Aorta (tissue), 5 donors: ENCODE measurements around the gene C1QTNF5. TPM values are rescaled to one million over a fixed set of nuclear protein-coding genes. Genes with fewer than 3 reads are reported as not detected.

ENCODE experiments used
- ATAC-seq: fragments of 200-7000 bp; cut with Tn5 transposase; one replicate; pipeline ENCODE4 v1.9.1; 2022; ENCODE audit warnings: moderate library complexity; ENCODE audit not compliant: low FRiP score
- DNase-seq, 2 donors: peaks; one replicate each; pipeline ENCODE4 v3.0.0-alpha.2; 2020
- H3K27ac ChIP-seq, 2 donors: one replicate each; pipeline ENCODE4 v1.5.1; 2013; ENCODE audit warnings: low read length in 2 of 2, mild to moderate bottlenecking in 2 of 2, moderate library complexity in 2 of 2, control low read depth in 1 of 2, inconsistent platforms in 1 of 2, low read depth in 1 of 2
- H3K27me3 ChIP-seq, 2 donors: one replicate each; pipeline ENCODE4 v1.6.1; 2013; ENCODE audit warnings: control low read depth in 1 of 2, low read length in 1 of 2, mild to moderate bottlenecking in 1 of 2, moderate library complexity in 1 of 2; ENCODE audit not compliant: insufficient read depth in 2 of 2, control insufficient read depth in 1 of 2
- H3K36me3 ChIP-seq, 2 donors: one replicate each; pipeline ENCODE4 v1.6.1; 2013; ENCODE audit warnings: control low read depth in 1 of 2, low read length in 1 of 2, mild to moderate bottlenecking in 1 of 2; ENCODE audit not compliant: insufficient read depth in 2 of 2, control insufficient read depth in 1 of 2
- H3K4me1 ChIP-seq, 2 donors: one replicate each; pipeline ENCODE4 v1.6.1; 2013; ENCODE audit warnings: low read length in 2 of 2, control low read depth in 1 of 2, mild to moderate bottlenecking in 1 of 2, moderate library complexity in 1 of 2; ENCODE audit not compliant: insufficient read depth in 2 of 2, control insufficient read depth in 1 of 2
- H3K4me3 ChIP-seq, 2 donors: one replicate each; pipeline ENCODE4 v1.5.1; 2013; ENCODE audit warnings: low read length in 2 of 2, control low read depth in 1 of 2, mild to moderate bottlenecking in 1 of 2
- H3K9me3 ChIP-seq: one replicate; pipeline ENCODE4 v1.6.1; 2013; ENCODE audit warnings: mild to moderate bottlenecking, low read length; ENCODE audit not compliant: control insufficient read depth
- WGBS, 2 donors: extraction: QIAGEN DNeasy Blood & Tissue Kit; methylation state at CpG; one replicate each; pipeline ENCODE4 v1.1.7; 2013; 5-methylcytosine and 5-hydroxymethylcytosine counted together
- intact Hi-C, 2 donors: fragments of 100-400 bp; cut with DNase I; formaldehyde crosslinking; loops; one replicate each; pipeline versions ENCODE4 v1.14.2 to v1.15.0; 2022
- polyA plus RNA-seq, 2 donors: library from polyadenylated mRNA; stranded (reverse); fragments of 200-250 nt; gene quantifications; one replicate each; pipeline ENCODE4 v1.2.3, GENCODE V29; 2013
- total RNA-seq, 2 donors: library from RNA; stranded (reverse); fragmentation: NEBNext Ultra II Directional; extraction: Animal tissue kit (Norgen Biotek cat#: 25700); gene quantifications; one replicate each; pipeline ENCODE4 v1.2.1, GENCODE V29; 2021
- donor health status: healthy with polysubstance abuse.
- donor health status: Bipolar disorder and iron deficiency.
- donor health status: DM: no; HTN: no; CAD: no.
- donor health status: DM: no; HTN: no; CAD: no.
- donor health status: DM: yes; HTN: yes; CAD: no.

C1QTNF5 gene
- total and polyA plus RNA-seq, 4 donors, result 19.1 to 88.2 (median 32.4) TPM

GRCh38 chr11:119380827-119381180 is 40.1 kb upstream of the C1QTNF5 start:
- no peak overlapping the region for H3K27ac ChIP-seq
- no peaks in the 10 kb centered on the region for H3K27me3 ChIP-seq
- H3K36me3 ChIP-seq, result no peaks in the 10 kb centered on the region
- WGBS, 2 donors, result 17 to 24% methylated on average over 10 of the region's 10 CpGs
- no peaks in the 10 kb centered on the region for H3K4me1 ChIP-seq
- intact Hi-C loops, result loop anchor here (5.0 to 10.0 kb wide), 2 partner anchors 91 to 94 kb away; no protein-coding TSS in a partner anchor
- ATAC-seq (no peak), DNase-seq (no peak)
- H3K4me3 ChIP-seq, result no peak overlapping the region
- no peaks in the 10 kb centered on the region for H3K9me3 ChIP-seq

- no peaks in the 10 kb centered on the region for H3K36me3 ChIP-seq
- H3K27me3 ChIP-seq, result no peaks in the 10 kb centered on the region
- WGBS, 2 donors, result 87% methylated on average over 13 of the region's 13 CpGs
- intact Hi-C loops, result loop anchor here (5.0 to 10.0 kb wide), 2 partner anchors 92 to 95 kb away; no protein-coding TSS in a partner anchor
- no peak overlapping the region for H3K27ac ChIP-seq
- H3K9me3 ChIP-seq, result no peaks in the 10 kb centered on the region
- no peaks in the 10 kb centered on the region for H3K4me1 ChIP-seq
- H3K4me3 ChIP-seq, result no peak overlapping the region
- DNase-seq (no peak), ATAC-seq (no peak)
Measured at GRCh38 chr11:119380160-119380826, 39.6 kb upstream of the C1QTNF5 start.

GRCh38 chr11:119378851-119379465 is 38.3 kb upstream of the C1QTNF5 start:
- no peaks in the 10 kb centered on the region for H3K36me3 ChIP-seq
- no peaks in the 10 kb centered on the region for H3K4me1 ChIP-seq
- DNase-seq (no peak), ATAC-seq (no peak)
- no peaks in the 10 kb centered on the region for H3K9me3 ChIP-seq
- no peaks in the 10 kb centered on the region for H3K27me3 ChIP-seq
- no peak overlapping the region for H3K27ac ChIP-seq
- no peak overlapping the region for H3K4me3 ChIP-seq
- intact Hi-C loops, result no loop called here
- WGBS, 2 donors, result 57 to 70% methylated on average over 9 to 10 of the region's 10 CpGs

- no peak for ATAC-seq
- Histone ChIP-seq H3K27ac (no peak overlapping the region), H3K9me3 (no peaks in the 10 kb centered on the region), H3K4me3 (no peak overlapping the region), H3K4me1 (no peaks in the 10 kb centered on the region), H3K36me3 (no peaks in the 10 kb centered on the region), H3K27me3 (no peaks in the 10 kb centered on the region)
- WGBS, 2 donors, result 75 to 87% methylated on average over 6 of the region's 6 CpGs
- DNase-seq, result no peak
- intact Hi-C loops, result no loop called here
Measured at GRCh38 chr11:119377961-119378667, 37.4 kb upstream of the C1QTNF5 start.

GRCh38 chr11:119377112-119377901 is 36.6 kb upstream of the C1QTNF5 start:
- H3K9me3 ChIP-seq, result no peaks in the 10 kb centered on the region
- H3K36me3 ChIP-seq, result no peaks in the 10 kb centered on the region
- DNase-seq, result no peak
- H3K27me3 ChIP-seq, result no peaks in the 10 kb centered on the region
- no peak for ATAC-seq
- no peak overlapping the region for H3K27ac ChIP-seq
- WGBS, 2 donors, result 67 to 70% methylated on average over 12 of the region's 12 CpGs
- intact Hi-C loops, result no loop called here
- no peaks in the 10 kb centered on the region for H3K4me1 ChIP-seq
- H3K4me3 ChIP-seq, result no peak overlapping the region

GRCh38 chr11:119376197-119376847 is 35.6 kb upstream of the C1QTNF5 start:
- Histone ChIP-seq H3K9me3 (no peaks in the 10 kb centered on the region), H3K36me3 (no peaks in the 10 kb centered on the region), H3K4me1 (no peaks in the 10 kb centered on the region), H3K27me3 (no peaks in the 10 kb centered on the region), H3K27ac (peak overlapping the region in 1 of 2 donors; percentile 4), H3K4me3 (no peak overlapping the region)
- 38 to 45% methylated on average over 11 of the region's 11 CpGs for WGBS, 2 donors
- intact Hi-C loops, result no loop called here
- DNase-seq (no peak), ATAC-seq (peak; percentile 3)

- H3K36me3 ChIP-seq, result no peaks in the 10 kb centered on the region
- no peaks in the 10 kb centered on the region for H3K9me3 ChIP-seq
- ATAC-seq (peak; percentile 59), DNase-seq (peak; percentile 75 to 92)
- intact Hi-C loops, result no loop called here
- H3K4me1 ChIP-seq, result peaks cover 0 to under 1% of the 10 kb centered on the region in 2 donors
- 23 to 25% methylated on average over 14 of the region's 14 CpGs for WGBS, 2 donors
- H3K27me3 ChIP-seq, result no peaks in the 10 kb centered on the region
- peak overlapping the region in 1 of 2 donors; percentile 4 for H3K27ac ChIP-seq
- no peak overlapping the region for H3K4me3 ChIP-seq
Measured at GRCh38 chr11:119375337-119376196, 34.9 kb upstream of the C1QTNF5 start.
